Activated T-helper 2 cell treated with anti-CD3 and anti-CD28 coated beads, Interferon-gamma antibody, Interleukin-2, Interleukin-4, amounts not matched to agents 10 μg/mL and 5 μg/mL and 100 μg/mL, durations not matched to agents 14 hours and 24 hours and 36 hours (primary cell): ENCODE measurements around the gene ARHGEF17. TPM values are rescaled to one million over a fixed set of nuclear protein-coding genes. Genes with fewer than 3 reads are reported as not detected.
A peak's percentile ranks its signal among the peaks of the same experiment; 100 is the strongest.

Experiments used
- DNase-seq: peaks from one replicate; pipeline ENCODE4 v3.0.0; 2021; ENCODE audit warnings: low spot score
- H3K27ac Mint-ChIP-seq: one replicate; pipeline ENCODE4 v1.8.0; 2021; ENCODE audit warnings: mixed read lengths
- H3K27me3 Mint-ChIP-seq: one replicate; pipeline ENCODE4 v1.8.0; 2021; ENCODE audit warnings: low read depth, mixed read lengths
- H3K36me3 Mint-ChIP-seq: one replicate; pipeline ENCODE4 v1.8.0; 2021; ENCODE audit warnings: low read depth, mixed read lengths
- H3K4me1 Mint-ChIP-seq: one replicate; pipeline ENCODE4 v1.8.0; 2021; ENCODE audit warnings: low read depth, mixed read lengths
- H3K4me3 Mint-ChIP-seq: one replicate; pipeline ENCODE4 v1.8.0; 2021; ENCODE audit warnings: low read depth, mild to moderate bottlenecking, moderate library complexity, mixed read lengths
- H3K9me3 Mint-ChIP-seq: one replicate; pipeline ENCODE4 v1.8.0; 2021; ENCODE audit warnings: mixed read lengths
- intact Hi-C: fragments of 100-400 bp; cut with micrococcal nuclease; formaldehyde crosslinking; loops from one replicate; pipeline ENCODE4 v1.15.1; 2023
- total RNA-seq: library from RNA; stranded (reverse); gene quantifications from 2 replicates; pipeline ENCODE4 v1.2.3, GENCODE V29; 2022

The ARHGEF17 gene
- total RNA-seq, 1 donor from 2014 or later, result 0.30 TPM

DNA sequence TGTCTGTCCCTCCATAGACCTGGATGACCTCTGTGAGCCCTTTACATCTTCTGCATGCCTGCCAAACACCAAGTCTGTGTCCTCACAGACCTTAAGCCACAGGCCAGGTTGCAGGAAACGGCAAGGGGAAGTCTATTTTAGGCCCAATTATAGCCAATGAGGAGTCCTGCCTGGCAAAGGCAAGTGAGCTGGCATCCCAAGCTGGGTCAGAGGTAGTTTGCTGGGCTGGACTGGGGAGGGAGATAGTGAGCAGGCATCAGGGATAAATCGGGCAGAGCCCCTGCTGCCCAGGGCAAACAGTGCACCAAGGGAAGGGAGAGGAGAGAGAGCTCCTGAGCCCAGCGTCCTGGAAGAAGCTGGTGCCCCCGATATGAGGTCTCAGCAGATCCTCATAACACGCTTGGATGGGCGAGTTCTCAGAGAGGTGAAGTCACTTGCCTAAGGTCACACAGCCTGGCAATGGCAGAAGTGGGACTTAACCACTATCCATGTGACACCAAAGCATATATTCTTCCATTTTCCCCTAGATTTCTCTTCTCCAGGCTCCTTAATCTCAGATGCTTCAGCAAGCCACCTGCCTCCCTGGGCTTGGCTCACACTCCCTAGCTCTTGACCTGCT, 64.4 kb downstream of the ARHGEF17 start:
- Mint-ChIP-seq H3K4me3 (no peak overlapping the region), H3K27ac (no peak overlapping the region), H3K4me1 (peaks cover 21% of the 10 kb centered on the region), H3K27me3 (no peaks in the 10 kb centered on the region), H3K36me3 (peaks cover 6% of the 10 kb centered on the region), H3K9me3 (no peaks in the 10 kb centered on the region)
- DNase-seq, result no peak
- intact Hi-C loops, result no loop called here

DNA sequence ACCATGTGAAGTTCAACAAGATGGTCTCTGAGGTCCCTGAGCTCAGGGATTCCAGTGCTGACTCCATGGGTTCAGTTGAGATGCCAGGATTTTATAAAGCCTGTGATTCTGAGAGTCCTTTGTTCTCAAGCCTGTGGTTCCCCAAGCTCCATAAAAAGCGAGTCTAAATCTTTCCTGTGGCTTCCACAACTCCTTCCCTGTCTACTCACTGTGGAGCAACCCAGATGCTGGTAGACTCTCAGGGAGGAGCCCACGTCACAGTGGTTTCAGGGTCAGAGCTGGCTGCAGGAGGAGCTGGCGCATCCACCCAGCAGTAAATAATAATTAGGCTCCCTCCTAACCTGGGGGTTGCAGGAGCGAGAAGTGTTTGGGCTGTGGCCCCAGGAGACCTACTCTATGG, 66.1 kb downstream of the ARHGEF17 start:
- Mint-ChIP-seq H3K27ac (no peak overlapping the region), H3K4me1 (peaks cover 29% of the 10 kb centered on the region), H3K9me3 (no peaks in the 10 kb centered on the region), H3K36me3 (peaks cover 13% of the 10 kb centered on the region), H3K4me3 (no peak overlapping the region), H3K27me3 (no peaks in the 10 kb centered on the region)
- intact Hi-C loops, result no loop called here
- no peak for DNase-seq

DNA sequence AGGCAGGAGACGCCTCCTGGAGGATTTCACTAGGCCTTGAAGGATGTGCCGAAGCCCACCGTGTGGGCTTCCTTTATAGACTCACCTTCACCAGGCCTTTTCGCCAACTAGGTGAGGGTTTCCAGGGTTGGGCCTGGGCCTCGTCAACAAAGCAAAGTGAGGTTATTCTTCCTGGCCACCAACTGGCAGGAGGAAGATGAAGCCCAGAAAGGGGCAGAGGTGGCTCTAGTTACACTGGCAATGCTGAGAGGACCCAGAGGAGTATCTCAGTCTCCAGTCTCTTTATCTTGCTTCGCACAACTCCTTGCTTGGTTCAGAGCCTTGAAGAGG, 67.7 kb downstream of the ARHGEF17 start:
- peak overlapping the region; percentile 64 for H3K27ac Mint-ChIP-seq
- H3K4me1 Mint-ChIP-seq, result peaks cover 31% of the 10 kb centered on the region
- H3K27me3 Mint-ChIP-seq, result no peaks in the 10 kb centered on the region
- peaks cover 13% of the 10 kb centered on the region for H3K36me3 Mint-ChIP-seq
- intact Hi-C loops, result loop anchor here (1.0 to 5.0 kb wide), 3 partner anchors 24 to 386 kb away; partner anchors contain the start of genes ARHGEF17 and RAB6A
- no peaks in the 10 kb centered on the region for H3K9me3 Mint-ChIP-seq
- DNase-seq, result no peak
- peak overlapping the region; percentile 89 for H3K4me3 Mint-ChIP-seq

DNA sequence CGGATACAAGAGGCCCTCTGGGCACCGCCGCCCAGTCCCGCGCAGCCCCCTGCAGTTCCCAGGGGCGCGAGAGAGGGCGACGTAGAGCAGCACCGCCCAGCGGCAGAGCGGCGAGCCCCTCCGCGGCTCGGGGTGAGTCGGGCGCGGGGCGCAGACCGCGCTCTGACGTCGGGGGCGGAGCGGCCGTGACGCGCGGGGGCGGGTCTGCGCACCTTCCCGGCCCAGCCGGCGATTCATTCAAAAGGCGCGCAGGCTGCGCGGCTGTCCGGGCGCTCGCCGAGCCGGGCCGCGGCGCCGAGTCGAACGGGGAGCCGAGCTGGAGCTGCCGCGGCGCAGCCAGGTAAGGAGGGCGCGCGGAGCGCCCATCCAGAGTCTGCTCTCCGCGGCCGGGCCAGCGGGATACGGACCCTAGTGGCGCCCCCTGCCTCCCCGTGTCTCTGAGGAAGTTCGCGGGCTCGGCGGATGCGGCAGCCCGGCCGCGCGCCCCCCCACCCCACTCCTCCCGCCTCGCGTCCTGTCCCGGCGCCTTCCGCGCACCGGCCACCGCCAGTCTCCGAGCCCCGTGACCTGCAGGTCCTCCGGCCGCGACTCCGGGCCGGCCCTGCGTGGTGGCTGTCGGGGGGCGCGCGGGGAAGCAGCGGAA, 68.2 kb downstream of the ARHGEF17 start, which contains the start of gene RELT:
TSS of gene RELT (plus strand) at position 240 of the 643 bp plus-strand sequence. CDS start 12,738 bp downstream, outside the sequence.
- Mint-ChIP-seq H3K9me3 (no peaks in the 10 kb centered on the region), H3K4me3 (peak within 1 kb of the TSS; percentile 89), H3K27ac (peak within 1 kb of the TSS; percentile 90), H3K4me1 (peaks cover 35% of the 10 kb centered on the region), H3K36me3 (peaks cover 13% of the 10 kb centered on the region), H3K27me3 (no peaks in the 10 kb centered on the region)
- intact Hi-C loops, result loop anchor here (1.0 to 5.0 kb wide), 3 partner anchors 25 to 385 kb away; partner anchors contain the start of genes ARHGEF17 and RAB6A
- DNase-seq, result peak; percentile 93

DNA sequence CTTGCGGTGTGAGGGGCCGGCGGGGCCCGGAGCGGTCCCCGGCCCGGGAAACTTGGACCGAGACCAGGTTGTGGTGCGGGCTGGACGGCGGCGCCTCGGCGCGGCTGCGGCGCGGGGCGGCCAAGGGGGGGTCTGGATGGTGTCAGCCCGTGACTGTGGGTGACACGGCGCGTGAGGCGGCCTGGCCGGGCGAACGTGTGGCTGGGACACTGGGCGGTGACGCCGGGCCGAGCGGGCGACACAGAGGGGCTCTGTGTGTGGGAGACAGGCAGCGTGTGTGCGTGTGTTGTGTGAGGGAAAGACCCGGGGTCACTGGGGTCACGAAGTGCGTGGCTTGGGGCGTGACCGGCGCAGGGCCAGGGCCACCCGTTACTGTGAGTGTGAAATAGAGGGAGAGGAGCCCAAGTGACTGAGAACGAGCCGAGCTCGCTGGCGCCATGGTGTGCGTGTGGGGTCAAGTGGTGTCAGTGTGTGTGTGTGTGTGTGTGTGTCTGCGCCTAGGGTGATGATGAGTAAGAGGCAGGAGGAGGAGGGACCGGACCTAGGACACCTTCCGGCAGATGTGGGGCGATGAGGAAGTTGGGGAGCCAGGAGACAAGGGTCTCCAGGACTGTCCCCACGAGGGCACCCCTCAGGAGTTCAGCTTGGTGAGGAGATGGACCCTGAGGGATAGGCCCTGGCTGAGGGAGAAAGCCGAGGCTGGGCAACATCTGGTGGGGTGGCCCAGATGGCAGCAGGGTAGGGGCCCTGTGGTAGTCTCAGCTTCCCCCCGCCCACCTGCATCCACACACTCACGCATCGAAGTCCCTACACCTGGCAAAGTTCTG, 68.9 kb downstream of the ARHGEF17 start:
- peak overlapping the region; percentile 89 for H3K4me3 Mint-ChIP-seq
- intact Hi-C loops, result loop anchor here (1.0 to 5.0 kb wide), 3 partner anchors 26 to 384 kb away; partner anchors contain the start of genes ARHGEF17 and RAB6A
- peak overlapping the region; percentile 90 for H3K27ac Mint-ChIP-seq
- DNase-seq, result peak; percentile 61
- H3K27me3 Mint-ChIP-seq, result no peaks in the 10 kb centered on the region
- H3K36me3 Mint-ChIP-seq, result peaks cover 13% of the 10 kb centered on the region
- H3K4me1 Mint-ChIP-seq, result peaks cover 37% of the 10 kb centered on the region
- H3K9me3 Mint-ChIP-seq, result no peaks in the 10 kb centered on the region

DNA sequence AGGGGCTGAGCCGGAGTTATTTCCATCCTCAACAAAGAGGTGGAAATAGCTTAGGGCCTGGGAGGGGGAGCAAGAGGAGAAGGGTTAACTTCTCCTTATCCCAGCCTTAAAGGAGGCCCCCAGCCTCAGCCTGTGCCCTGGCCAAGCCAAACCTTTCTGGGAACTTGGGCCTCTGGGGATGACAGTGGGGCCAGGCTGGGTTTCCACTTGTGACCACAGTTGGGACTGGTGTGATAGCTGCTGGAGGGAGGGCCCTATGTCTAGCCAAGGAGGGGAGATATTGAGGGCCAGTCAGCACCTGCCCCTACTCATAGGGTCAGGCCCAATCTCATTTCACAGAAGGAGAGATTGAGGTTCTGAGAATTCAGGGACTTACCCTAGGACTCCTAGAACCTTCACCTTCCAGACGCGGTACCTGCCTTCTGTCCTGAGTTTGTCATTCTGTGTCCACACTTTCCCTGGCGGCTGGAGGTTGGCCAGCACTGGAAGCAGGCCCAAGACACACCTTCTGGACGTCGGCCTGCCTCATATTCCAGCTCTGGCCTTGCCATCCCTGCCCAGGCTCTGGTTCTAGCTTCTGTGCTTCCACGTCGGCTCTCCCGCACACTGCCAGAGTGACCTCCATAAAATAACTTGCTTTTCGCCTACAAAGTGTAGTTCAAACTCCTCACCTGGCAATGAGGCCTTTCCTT, 71.3 kb downstream of the ARHGEF17 start:
- Mint-ChIP-seq H3K36me3 (peaks cover 13% of the 10 kb centered on the region), H3K9me3 (no peaks in the 10 kb centered on the region), H3K27ac (peak overlapping the region; percentile 90), H3K4me3 (no peak overlapping the region), H3K4me1 (peaks cover 51% of the 10 kb centered on the region), H3K27me3 (no peaks in the 10 kb centered on the region)
- no peak for DNase-seq
- intact Hi-C loops, result loop anchor here (5.0 kb wide), 1 partner anchor 72 kb away; the partner anchor contains the start of gene ARHGEF17

DNA sequence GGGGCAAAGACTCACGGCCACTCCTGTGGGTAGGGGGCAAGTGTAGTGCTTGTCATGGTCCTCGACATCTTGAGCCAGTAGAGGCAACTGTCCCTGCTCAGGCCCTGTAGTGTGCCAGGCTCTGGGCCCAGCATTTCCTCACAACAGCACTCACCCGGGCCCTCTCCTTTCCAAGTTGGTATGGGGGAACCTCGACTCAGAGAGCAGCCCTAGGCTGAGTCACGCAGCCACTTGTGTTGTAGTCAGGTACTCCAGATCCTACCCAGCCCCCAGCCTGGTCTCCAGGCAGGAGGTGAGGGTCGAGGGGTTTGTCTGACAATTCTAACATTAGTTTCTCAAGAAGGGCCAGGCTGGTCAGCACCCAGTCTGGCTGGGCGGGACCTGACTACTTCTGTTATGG, 72.3 kb downstream of the ARHGEF17 start:
- Mint-ChIP-seq H3K4me3 (no peak overlapping the region), H3K27ac (no peak overlapping the region), H3K36me3 (peaks cover 13% of the 10 kb centered on the region), H3K4me1 (peaks cover 58% of the 10 kb centered on the region), H3K27me3 (no peaks in the 10 kb centered on the region), H3K9me3 (no peaks in the 10 kb centered on the region)
- intact Hi-C loops, result no loop called here
- DNase-seq, result no peak

DNA sequence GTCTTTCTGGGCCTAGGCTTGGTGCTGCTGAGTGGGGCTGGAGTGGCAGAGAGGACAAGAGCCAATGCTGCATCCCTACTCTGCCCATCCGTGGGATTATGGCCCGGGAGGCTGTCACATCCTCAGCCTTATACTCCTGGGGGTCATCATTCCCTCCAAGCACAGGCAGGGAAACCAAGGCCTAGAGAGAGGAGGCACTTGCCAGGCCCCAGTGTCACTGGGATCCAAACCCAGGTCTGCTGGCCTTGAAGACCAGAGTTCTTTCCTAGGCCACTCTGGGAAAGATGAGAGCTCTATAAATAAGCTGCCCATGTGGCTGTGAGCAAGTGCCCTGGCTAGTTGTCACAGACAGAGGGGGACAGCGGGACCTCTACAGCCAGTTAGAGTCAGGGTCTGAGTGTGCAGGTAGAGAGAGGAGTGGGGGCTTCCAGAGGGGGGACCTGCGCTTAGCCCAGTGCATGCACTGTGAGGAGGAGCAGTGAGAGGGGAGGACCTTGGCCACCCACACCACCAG, 72.9 kb downstream of the ARHGEF17 start:
- H3K4me1 Mint-ChIP-seq, result peaks cover 58% of the 10 kb centered on the region
- no peaks in the 10 kb centered on the region for H3K9me3 Mint-ChIP-seq
- H3K27ac Mint-ChIP-seq, result no peak overlapping the region
- H3K4me3 Mint-ChIP-seq, result no peak overlapping the region
- H3K27me3 Mint-ChIP-seq, result no peaks in the 10 kb centered on the region
- peaks cover 13% of the 10 kb centered on the region for H3K36me3 Mint-ChIP-seq
- DNase-seq, result no peak
- intact Hi-C loops, result no loop called here

DNA sequence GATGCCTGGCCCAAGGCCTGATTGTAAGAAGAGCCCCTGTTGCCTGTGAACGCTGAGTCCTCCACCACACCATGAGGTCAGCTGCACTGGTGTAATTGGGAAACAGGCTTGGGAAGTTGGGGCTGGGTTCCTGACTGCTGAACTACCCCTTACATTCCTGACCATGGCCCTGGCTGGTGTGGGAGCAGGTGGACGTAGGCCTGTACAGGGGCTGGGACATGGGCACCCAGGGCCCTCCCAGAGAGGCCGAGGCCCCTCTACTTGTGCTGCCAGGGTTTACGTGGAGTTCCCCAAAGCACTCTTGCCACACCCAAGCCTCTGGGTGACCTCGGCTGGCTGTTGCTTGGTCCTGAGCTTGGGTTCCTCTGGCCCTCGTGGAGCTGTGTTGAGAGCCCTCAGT, 73.5 kb downstream of the ARHGEF17 start:
- peaks cover 13% of the 10 kb centered on the region for H3K36me3 Mint-ChIP-seq
- no peak for DNase-seq
- H3K4me1 Mint-ChIP-seq, result peaks cover 63% of the 10 kb centered on the region

DNA sequence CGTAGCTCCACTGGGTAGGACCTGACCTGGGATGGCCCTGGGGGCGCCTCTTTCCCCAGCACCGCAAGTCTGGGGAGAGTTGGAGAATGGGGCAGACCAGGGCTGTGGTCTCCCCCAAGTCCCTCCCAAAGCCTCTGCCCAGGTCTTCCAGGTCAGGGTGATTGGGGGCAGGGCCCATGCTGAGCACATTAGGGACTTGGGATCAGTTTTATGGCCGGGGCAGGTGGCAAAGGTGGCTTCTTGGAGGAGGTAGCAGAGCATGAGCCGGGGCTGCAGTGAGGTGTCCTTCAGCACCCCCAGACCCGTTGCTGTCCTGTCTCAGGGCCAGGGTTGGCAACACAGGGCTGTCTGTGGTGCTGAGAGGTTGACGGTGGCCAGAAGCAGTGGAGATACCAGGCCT, 74.1 kb downstream of the ARHGEF17 start:
- DNase-seq, result no peak
- Mint-ChIP-seq H3K27ac (no peak overlapping the region), H3K36me3 (peaks cover 9% of the 10 kb centered on the region), H3K27me3 (no peaks in the 10 kb centered on the region), H3K9me3 (no peaks in the 10 kb centered on the region), H3K4me3 (no peak overlapping the region), H3K4me1 (peaks cover 65% of the 10 kb centered on the region)
- intact Hi-C loops, result no loop called here

More for the DNA sequence above, 73.5 kb downstream of the ARHGEF17 start:
- Mint-ChIP-seq H3K27ac (no peak overlapping the region), H3K27me3 (no peaks in the 10 kb centered on the region), H3K4me3 (no peak overlapping the region), H3K9me3 (no peaks in the 10 kb centered on the region)
- intact Hi-C loops, result no loop called here

DNA sequence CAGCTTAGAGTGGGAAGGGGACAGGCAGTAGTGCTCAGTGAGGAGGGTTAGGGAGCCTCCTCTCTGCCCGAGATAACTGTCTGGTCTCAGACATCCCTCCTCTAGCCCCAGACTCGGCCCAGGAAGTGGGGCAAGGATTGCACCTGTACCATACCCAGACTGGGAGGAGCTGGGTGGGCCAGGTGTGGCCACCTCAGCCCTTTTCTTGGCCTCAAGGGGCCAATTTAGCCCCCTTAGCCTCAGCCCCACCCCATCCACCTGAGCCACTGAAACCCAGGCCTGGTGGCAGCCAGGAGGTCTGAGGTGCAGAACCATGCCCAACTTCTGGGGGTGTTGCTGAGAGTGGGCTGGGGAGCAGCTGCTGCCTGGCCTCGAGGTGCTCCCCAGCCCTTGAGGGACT, 74.7 kb downstream of the ARHGEF17 start:
- H3K36me3 Mint-ChIP-seq, result peaks cover 7% of the 10 kb centered on the region
- intact Hi-C loops, result no loop called here
- H3K4me1 Mint-ChIP-seq, result peaks cover 63% of the 10 kb centered on the region
- H3K9me3 Mint-ChIP-seq, result no peaks in the 10 kb centered on the region
- no peak for DNase-seq
- no peak overlapping the region for H3K27ac Mint-ChIP-seq
- H3K4me3 Mint-ChIP-seq, result no peak overlapping the region
- H3K27me3 Mint-ChIP-seq, result no peaks in the 10 kb centered on the region
